EL (cell line): ENCODE data around the gene CHRM4.

Experiments used
- DNase-seq: peaks from one replicate; pipeline ENCODE4 v3.0.0-alpha.2; 2016

Gene CHRM4

DNA sequence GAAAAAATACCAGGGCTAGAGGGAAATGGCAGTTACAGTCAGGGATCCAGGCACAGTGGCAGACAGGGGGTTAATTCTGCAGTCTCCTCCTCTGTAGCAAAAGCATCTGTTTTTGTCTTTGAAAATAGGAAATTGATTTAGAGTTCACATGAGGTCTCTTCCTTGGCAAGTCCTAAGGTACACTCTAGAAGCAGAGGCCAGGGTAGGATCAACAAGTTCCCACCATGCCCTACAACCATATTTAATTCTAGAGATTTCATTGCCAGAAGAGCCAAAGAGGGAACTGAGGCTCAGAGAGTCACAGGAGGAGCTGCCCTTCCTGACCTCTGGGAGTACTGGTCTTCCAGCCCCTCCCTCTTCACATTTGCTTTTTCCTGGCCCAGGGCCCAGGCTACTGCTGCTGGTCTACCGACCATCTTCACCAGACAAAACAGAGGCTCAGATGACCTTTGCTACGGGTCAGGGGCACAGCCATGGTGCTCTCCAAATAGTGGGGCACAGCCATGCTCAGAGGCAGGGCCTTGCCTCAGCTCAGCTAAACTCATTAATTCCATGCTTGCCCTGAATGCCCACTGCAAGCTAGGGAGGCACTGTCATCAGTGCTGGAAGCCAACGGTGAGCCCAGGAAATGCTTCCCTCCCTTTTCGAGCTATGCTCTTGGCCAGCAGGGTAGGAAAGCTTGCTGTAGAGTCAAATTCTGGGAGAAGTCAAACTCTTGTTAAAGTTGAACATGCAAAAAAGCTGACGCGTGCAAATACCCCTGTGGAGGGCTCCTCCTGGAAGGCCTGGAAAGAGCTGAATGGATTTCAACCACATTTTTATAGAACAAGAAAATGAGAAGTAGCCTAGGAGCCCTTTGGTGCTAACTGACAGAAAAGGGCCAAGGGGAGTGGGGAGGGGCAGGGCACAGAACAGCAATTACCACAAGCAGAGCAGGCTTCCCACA lies 11.7 kb upstream of the CHRM4 start:
- DNase-seq, result no peak

DNA sequence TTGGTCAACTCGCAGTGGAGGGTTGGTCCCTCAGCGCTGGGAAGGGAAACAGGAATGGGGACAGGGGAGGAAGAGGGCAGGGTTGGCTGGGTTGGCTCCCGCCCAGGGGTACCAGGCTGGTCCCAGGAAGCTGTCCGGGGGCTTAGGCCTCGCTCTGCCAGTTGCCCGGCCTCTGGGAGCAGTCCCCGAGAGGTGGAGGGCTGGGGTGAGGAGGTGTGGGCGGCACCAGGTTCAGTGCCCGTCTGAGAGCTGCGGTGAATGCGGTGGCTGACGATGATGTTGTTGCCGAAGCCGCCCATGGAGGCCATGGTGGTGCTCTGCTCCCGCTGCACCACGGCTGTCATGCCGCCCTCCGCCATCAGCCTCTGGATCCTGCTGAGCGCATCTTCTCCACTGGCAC lies 6.0 kb upstream of the CHRM4 start:
- DNase-seq, result no peak

DNA sequence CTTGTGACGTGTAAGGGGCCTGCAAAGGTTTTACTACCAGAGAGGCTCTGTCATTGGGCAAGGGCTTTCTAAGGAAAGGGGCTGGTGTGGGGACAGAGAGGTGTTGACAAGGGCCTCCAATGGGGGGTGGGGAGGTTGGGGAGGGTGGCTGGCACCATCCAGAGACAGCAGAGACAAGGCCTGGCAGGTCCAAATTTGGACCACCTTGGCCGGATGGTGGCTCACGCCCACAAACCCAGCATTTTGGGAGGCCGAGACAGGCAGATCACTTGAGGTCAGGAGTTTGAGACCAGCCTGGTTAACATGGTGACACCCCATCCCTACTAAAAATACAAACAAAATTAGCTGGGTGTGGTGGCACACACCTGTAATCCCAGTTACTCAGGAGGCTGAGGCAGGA lies 2.2 kb upstream of the CHRM4 start:
- no peak for DNase-seq

DNA sequence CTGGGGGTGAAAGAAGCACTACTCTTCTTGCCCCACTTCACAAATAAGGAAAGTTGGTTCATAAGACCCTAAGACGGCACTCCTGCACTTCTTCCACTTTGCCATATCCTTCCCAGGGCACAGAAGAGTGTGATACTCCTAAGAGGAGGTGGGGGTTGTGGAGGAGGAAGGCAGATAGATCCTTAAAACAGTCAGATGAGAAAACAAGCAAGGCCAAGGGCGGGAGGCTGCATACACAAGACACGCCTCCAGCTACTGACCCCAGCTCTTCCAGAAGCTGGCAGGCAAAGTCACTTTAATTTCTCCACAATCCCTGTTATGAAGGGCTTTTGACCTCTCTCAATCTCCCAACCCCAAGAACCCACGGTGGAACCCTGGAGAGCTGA lies 1.6 kb upstream of the CHRM4 start:
- no peak for DNase-seq

DNA sequence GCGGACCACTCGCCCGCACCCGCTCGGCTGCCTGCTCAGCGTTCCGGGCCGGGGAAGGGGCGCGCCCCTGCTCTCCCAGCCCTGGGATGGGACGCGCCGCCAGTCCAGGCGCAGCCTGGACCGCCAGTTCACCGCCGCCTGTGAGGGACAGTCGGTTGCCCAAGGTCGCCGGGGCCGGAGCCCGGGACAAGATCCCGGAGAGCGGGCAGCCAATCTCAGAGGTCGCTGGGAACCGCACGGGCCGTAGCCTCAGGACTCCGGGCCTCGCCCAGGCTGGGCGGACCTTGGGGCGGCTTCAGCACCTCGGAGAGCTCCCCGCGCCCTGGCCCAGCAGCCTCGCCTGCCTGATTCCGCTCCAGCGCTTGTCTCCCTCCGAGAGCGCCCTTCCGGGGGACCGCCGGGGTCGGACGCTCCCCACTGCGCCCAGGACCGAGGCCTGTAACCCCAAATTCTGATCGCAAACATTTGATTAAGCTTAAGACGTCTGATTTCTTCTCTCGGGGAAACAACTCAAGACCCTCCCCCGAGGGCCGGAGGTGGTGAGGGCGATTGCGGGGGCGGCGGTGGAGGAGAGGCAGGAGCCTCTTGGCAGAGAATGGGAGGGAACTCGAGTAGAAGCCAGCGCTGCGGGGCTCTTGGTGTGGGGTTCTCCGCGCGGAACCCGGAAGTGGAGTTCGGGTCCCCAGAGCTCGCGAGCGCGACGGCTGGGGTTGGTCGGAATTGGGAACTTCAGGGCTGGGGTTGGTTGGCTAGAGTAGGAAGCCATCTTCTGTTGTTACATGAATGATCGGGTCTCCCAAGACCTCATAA lies 1.1 kb upstream of the CHRM4 start:
- peak; percentile 78 for DNase-seq

DNA sequence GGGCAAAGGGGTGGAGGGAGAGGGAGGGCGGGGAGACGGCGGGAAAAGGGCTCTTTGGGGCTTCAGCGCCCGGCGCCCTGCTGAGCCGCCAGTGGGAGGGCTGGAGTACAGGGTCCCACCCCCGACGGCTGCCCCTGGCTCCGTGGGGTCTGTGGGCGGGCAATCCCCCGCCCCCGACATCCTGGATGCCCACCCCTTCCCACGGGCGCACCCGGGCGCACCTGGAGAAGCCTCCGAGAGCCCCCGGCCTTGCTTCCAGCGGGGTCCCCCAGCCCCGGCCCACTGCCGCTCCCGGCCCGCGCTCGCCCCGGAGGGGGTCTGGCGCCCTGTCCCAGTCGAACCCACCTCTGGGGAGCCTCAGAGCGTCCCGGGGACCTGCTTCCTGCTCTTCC lies 394 bp downstream of the CHRM4 start:
- DNase-seq, result no peak

DNA sequence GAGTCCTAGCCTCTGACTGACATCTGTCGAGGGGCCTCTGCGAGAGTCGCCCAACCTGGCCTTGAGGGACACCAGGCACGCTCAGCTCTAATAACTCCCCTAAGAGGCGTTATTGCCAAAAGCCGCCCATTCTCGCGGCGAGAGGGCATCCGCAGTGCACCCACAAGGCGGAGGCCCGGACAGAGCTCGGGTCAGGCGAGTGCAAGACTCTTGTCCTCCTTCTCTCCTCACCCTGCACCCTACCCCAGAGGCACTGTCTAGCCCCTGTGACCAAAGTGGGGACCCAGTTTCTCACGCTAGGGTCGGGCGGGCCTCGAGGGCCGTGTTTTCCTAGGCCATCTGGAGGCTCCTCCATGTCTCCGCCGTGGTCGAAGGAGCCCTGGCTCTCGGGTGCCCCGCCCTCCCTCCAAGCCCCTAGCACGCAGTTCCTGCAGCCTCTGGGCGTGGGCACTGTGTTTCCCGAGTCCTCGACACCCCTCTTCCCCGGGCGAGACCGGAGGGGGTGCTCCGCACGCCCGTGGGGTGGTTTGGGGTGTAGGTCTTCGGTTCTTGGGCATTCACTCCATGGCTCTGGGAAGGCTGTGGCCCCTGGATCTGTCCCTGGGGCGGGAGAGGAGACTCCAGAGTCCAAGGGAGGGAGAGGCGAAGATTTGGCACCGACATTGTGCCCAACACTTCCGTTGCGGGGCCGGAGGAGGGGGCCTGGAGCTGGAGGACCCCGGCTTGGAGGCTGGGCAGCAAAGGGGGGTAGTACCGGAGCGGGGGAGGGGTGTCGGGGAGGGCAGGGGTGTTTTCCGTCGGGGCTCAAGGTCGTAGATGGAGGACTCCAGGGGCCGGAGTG lies 1.0 kb downstream of the CHRM4 start:
- no peak for DNase-seq

DNA sequence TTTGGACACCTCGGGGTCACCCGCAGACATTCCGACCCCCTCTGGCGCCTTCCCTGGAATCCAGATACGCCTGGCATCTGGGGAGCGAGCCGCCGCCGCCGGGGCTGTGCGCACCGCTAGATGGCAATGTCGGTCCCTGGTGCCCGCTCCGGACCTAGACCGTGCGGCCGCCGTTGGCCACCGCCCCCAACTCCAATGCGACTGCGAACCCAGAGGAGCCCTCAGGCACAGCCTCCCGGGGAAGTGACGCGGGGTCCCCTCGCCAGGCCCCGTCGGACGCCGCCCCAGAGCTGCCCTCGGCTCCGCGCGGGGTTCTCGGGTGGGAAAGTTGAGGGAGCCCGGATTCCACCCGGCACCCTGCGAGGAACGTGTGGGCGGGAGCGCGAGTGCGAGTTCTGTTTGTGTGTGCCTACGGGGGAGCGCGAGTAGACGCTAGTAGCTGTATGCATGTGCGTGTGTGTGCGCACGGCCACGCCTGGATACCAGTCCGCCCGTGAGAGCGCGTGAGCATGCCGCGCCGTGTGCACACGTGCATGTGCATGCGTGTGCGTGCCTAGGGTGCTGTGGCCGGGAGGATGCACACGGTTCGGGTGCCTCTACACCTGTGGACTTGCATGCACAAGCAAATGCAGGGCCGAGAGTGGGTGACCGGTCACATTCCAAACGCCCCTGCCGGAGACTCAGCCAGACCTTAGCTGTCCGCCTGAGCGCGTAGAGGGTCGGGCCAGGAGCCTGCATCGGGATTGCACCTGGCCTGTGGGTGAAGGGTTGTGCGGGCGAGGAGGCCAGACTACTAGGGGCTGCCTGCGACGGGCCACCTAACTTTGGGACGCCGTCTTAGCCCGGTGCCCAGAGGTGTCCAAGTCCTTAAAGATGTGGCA lies 1.9 kb downstream of the CHRM4 start:
- DNase-seq, result peak; percentile 78

DNA sequence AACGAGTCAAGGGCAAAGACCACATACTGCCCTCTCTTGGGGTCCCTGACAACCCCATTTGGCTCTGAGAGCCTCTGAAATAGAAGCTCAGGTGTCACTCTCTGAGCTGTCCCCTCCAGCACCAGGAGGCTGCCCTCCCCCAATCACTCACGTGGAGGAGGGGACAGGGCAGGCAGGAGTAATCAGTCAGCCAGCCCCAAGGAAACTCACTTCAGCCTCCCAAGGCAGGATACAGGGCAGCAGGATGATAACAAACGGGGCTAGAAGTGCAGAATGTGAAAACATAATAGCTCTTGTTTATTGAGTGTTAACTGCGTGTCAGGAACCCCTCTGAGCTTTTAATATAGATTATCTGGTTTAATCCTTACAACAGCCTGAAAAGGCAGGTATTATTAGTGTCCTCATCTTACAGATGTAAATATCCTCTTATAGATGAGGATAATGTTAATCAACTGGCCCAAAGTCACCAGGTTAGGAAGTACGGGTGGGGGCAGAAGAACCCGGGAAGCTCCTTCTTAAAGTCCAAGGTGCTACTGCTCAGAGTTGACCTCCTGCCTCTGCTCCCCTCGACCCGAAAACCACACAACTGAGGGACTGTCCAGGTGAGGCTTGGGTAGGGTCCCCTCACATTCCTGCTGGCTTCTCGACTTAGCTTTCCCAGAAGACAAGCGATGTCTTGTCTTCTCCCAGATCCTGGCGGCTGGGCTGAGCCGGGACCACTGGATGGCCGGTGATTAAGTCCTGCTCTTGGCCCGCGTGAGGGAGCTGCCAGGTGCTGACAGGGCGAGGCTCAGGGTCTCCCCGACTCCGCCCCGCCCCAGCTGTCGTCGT lies 2.7 kb downstream of the CHRM4 start:
- DNase-seq, result no peak

DNA sequence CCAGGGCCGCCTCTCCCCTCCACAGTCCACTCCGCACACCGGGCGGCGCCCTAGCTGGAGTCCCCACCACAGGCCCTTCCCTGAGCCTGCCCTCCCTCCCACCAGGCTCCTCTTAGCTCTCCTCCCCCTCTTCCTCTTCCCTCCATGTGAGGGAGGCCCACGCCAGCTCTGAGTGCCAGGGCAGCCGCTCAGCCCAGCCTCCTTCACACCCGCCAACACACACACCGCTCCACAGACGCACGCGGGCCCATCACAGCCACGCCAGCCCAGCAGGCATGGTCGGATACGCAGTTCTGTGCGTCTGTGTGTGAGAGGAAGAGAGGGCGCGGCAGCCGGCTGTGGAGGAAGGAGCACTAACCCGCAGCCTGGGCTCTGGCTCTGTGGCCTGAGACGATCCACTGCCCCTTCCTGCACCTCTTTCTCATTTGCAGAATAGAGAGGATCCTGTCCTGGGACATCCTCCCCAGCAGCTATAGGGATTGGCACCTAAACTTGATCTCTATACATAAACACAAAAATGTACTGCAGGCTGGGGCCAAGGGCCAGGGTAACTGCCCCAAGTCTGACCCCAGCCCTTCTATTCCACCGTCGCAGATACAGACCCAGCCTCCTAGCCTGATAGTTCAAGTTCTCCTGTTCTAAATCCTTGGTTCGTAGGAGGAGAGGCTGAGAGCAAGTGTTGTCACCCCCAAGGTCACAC lies 3.5 kb downstream of the CHRM4 start:
- no peak for DNase-seq

DNA sequence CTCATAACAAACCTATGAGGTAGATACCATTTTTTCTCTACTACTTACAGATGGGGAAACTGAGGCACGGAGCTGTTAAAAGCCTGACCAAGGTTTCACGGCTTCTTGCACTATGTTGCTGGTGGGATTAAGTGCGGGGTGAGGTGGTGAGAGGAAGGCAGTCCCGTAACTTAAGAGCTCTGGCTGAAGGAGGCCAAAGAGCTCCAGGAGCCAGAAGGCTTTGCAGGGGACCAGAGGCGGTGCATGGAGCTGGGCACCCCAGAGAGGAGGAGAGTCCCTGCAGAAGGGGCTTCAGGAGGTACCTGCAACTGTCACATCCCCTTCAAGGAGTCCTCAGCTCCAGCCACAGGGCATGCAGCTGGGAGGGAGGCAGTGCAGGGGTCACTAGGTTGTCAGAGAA lies 4.1 kb downstream of the CHRM4 start:
- DNase-seq, result no peak

DNA sequence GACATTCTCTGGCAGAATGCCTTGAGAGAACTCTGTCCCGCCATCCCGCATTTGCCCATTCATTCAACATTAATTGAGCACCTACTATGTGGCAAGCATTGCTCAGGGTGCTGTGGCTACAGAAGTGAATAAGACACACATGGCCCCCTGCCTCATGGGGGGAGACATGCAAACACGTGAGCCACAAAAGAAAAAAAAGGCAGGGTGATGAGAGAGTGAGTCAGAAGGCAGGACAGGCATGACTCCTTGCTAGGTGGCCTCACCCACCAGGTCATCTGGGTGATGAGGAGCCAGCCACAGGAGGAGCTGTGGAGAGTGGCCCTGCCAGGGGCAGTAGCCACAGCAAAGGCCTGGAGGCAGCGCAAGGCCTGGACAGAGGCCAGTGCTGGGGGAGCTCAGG lies 4.9 kb downstream of the CHRM4 start:
- DNase-seq, result peak; percentile 45

DNA sequence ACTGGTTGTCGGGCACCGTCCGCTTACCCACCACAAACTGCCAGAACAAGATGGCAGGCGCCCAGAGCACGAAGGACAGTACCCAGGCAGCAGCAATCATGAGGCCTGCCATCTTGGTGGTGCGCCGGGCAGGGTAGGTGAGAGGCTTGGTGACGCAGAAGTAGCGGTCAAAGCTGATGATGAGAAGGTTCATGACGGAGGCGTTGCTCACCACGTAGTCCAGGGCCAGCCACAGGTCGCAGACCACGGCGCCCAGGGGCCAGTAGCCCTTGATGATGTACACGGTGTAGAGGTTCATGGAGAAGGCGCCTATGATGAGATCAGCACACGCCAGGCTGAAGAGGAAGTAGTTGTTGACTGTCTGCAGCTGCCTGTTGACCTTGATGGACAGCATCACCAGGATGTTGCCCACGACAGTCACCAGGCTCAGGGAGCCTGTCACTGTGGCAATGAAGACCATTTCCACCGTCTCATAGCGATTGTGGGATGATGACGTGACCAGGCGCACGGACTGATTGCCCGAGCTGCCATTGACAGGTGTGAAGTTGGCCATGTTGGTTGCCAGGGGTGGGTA lies 5.5 kb downstream of the CHRM4 start:
- no peak for DNase-seq

DNA sequence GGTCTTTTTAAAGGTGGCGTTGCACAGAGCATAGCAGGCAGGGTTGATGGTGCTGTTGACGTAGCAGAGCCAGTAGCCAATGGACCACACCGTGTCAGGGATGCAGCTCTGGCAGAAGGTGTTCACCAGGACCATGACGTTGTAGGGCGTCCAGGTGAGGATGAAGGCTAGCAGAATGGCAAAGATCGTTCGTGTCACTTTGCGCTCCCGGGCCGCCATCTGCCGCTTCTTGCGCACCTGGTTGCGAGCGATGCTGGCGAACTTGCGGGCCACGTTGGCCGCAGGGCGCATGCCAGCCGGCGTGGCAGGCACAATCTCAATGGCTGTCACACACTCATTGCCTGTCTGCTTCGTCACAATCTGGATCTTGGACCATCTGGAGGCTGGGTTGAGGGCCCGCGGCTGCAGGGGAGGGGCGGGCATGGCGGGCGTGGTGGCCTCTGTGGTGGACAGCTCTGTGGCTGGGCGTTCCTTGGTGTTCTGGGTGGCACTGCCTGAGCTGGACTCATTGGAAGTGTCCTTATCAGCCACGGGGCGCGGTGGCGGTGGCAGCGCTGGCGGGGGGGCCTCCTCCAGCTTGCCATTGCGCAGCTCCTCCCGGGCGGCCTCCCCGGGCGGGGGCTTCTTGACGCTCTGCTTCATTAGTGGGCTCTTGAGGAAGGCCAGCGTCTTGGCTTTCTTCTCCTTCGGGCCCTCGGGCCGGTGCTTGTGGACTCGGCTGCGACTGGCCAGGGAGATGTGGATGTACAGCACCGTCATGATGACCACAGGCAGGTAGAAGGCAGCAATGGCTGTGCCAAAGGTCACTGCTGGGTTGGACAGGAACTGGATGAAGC lies 6.2 kb downstream of the CHRM4 start:
- DNase-seq, result no peak

DNA sequence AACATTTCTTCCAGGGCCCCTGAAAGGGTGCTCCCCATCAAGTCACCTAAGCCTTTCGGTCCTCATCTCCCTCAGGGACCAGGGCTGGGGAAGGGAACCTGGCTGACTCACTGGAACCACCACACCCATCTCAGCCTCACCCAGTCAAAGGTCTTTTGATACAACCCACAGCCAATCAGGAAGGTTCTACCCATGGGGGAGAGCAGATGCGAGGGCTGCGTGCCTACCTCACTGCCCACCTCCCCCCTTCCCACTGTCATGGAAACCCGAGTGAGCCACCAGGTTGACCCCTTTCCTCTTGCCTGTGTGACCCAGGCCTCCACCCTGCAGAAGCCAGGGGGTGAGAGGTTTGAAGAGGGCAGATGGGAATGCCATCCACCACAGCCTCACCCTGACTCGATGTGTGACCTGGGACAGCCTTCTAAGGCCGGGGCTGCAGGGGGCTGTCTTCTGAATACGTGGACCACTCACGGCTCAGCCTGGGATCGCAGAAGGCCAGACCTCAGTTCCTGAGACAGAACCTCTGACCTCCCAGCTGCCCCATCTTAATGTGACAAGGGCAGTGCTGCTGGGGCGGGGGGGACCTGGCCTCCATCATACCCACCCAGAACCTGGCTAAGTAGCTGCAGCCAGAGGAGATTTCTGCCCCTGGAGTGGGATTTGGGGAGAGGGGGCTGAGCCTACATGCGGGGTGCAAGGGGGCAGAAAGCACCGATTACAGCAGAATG lies 7.4 kb downstream of the CHRM4 start:
- no peak for DNase-seq

DNA sequence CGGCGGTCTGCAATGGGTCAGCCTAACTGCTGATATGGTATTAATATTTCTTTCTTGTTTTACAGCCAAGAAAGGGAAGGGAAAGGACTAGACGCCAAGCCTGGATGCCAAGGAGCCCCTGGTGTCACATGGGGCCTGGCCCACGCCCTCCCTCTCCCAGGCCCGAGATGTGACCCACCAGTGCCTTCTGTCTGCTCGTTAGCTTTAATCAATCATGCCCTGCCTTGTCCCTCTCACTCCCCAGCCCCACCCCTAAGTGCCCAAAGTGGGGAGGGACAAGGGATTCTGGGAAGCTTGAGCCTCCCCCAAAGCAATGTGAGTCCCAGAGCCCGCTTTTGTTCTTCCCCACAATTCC lies 8.2 kb downstream of the CHRM4 start:
- DNase-seq, result no peak

DNA sequence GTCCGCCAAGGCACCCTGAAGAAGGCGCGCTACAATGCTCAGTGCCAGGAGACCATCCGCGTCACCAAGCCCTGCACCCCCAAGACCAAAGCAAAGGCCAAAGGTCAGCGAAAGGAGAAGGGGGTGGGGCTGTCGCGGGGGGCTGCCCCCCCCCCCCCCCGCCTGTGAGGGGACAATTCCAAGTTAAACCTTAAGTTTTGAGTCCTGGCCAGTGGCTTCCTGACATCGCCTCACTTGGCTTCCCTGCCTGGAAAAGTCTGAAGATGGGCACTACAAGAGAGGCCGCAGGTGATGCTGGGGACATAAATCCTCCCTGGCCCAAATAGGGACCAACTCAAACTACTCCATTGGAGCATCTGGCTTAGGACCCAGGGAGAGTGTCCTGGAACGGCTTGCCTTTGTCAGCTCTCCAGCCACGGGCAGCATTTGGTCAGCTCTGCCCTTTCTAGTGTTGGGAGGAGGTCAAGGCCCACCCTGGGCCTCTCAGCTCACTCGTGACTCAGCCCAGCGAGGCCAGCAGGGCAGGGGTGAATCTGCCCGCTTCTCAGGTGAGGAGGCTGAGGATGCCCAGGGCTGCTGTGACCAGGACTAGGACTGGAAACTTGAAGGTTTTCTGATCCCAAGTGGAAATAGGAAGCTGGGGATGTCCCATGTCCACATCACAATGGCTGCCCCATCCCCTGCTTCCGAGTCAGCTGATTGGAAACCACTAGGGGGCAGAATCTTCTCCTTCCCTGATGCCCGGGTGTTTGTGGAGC lies 8.8 kb downstream of the CHRM4 start:
- DNase-seq, result peak; percentile 73
